ENCODE results near the gene PLPP2. TPM values are rescaled to one million over a fixed set of nuclear protein-coding genes. Genes with fewer than 3 reads are reported as not detected.

The PLPP2 gene
- total and polyA plus RNA-seq, 2 of the 13 experiments (the other 11 are each of a cell fraction or from before 2014, with no cell fraction given), result not detected

GRCh38 chr19:281992-282391 lies 9.2 kb downstream of the PLPP2 start (continued):
- TF ChIP-seq ZNF879 (CRISPR knock-in tag; IDR thresholded peaks at IDR 0.05) (no peak), ZNF776 (CRISPR knock-in tag; IDR thresholded peaks at IDR 0.05) (no peak), CENPBD1 (CRISPR knock-in tag; IDR thresholded peaks at IDR 0.05; ENCODE audit: borderline replicate concordance, low read depth) (no peak), TFDP1 (CRISPR knock-in tag; IDR thresholded peaks at IDR 0.05; ENCODE audit: borderline replicate concordance) (no peak), CREB1 (IDR thresholded peaks at IDR 0.05) (no peak), CREB1 (CRISPR knock-in tag; IDR thresholded peaks at IDR 0.05) (no peak), CC2D1A (CRISPR knock-in tag; IDR thresholded peaks at IDR 0.05) (no peak), E2F2 (CRISPR knock-in tag; IDR thresholded peaks at IDR 0.05; ENCODE audit: borderline replicate concordance) (no peak), RORA (CRISPR knock-in tag; IDR thresholded peaks at IDR 0.05) (no peak), MBD4 (IDR thresholded peaks at IDR 0.05; ENCODE audit: borderline replicate concordance, low read length) (no peak), NR2F1 (CRISPR knock-in tag; IDR thresholded peaks at IDR 0.05) (no peak)
